ENCODE data around the gene LEMD1.
A peak's percentile ranks its signal among the peaks of the same experiment; 100 is the strongest.
"Not testable (repeated sequence)": the region's sequence is repeated elsewhere in the genome, so short reads cannot be mapped to it uniquely, and the experiment has no call there.

LEMD1 gene

DNA sequence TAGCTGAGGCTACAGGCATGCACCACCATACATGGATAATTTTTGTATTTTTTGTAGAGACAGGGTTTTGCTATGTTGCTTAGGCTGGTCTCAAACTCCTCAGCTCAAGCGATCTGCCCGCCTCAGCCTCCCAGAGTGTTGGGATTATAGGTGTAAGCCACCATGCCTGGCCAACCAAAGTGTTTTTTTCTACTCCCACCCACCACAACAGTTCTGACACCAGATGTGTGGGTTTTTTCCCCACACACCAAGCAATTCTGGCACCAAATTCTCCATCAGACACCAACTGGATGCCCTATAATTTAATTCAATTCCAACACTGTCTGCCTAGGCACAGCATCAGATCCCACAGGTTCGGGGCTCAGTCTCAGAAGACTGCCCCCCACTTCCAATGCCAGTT lies 44.5 kb downstream of the LEMD1 start:
- no peak for DNase-seq

DNA sequence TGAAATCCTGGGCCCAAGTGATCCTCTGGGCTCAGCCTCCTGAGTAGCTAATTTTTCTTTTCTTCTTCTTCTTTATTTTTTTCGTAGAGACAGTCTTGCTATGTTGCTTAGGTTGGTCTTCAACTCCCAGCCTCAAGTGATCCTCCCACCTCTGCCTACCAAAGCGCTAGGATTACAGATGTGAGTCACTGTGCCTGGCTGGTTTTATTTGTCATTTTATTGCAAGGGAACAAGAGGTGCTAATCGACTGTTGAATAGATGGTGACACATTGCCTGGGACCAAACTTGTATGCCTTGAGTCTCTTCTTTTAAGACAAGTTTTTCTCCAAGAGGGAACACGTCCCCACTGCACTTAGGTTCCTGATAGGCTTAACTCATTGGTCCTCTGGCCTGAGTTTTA lies 45.1 kb downstream of the LEMD1 start:
- DNase-seq: no peak

DNA sequence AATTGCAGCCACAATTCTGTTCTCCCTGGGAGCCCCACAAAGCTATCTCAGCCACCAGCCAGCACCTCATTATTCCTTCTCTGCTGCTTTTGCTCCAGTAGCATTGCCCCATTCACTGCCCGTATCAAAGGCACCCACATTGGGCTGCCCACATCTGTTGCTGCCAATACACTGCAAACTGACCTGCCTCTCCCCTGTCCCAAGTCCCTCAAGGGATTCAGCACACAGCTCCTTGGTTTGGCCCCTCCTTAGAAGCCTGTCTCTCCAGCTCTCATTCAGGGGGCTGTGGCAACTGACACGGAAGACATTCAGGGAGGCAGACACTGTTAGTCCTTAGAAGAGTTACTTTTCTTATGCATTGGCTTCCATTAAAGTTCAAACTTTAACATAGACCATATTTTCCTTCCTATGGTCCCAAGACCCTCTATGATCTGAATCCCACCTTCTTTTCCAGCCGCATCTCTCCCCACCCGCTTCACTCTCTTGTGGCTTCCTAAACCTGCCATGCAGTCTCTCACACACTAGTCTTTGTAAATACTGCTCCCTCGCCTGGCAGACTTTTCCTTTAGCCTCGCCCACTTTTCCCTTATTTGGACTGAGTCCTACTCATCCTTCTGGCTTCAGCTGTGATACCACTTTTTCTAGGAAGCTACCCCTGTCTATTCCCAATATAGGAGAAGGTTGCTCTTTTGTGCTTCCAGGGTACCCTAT lies 45.9 kb downstream of the LEMD1 start:
- no peak for DNase-seq

DNA sequence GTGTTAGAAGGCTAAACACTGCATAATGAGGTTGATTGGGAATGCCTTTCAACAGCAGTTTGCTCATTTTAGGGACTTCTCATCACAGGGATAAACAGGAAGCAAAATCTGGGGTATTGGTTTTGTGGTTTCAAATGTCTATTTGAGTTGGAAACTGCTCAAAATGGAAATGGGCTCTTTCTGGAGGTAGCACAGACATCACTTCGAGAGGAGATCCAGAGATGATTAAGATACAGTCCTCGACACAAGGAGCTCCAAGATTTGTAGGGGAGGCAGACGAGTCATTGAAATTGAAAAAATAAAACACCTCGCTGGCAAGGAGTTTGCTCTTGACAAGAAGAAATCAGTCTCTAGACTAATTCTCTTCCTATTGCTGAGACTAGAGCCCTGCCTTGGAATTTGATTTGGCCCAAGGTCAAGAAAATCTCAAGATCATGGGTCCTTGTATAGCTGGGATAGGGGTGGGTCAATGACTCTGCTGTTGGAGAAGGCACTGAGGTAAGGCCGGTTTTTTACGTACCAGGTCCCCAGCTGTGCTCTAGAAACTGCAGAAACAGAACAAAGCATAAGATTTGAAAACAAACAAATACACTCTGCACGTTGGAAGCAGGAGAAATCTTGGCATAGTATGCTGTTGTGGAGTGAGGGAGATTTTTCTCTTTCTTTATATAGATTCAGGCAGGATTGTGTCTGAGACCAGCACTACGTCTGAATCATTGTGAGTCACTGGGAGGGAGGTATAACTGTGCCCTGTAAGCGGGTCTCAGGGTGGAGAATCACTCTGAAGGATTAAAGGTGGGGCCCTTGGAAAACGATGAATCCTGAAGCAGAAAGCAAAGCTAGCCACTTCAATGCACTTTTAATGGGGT lies 47.4 kb downstream of the LEMD1 start:
- DNase-seq: no peak

DNA sequence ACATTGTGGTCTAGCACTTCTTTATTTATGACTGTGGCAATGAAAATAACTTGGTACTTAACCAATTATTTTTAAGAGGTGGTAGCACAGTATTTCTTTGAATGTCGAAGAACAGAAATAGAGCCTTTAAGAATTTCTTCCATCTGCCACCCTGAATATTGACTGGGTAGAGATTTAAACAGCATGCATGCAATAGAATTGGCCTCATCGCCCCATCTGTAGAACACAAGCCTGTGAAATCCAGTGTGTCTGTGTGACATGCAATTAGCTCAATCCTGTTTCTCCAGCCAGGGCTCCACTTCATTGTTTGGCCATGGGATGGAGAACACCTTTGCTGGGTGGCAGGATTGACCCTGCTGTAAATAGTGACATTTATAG lies 48.1 kb downstream of the LEMD1 start:
- no peak for DNase-seq

DNA sequence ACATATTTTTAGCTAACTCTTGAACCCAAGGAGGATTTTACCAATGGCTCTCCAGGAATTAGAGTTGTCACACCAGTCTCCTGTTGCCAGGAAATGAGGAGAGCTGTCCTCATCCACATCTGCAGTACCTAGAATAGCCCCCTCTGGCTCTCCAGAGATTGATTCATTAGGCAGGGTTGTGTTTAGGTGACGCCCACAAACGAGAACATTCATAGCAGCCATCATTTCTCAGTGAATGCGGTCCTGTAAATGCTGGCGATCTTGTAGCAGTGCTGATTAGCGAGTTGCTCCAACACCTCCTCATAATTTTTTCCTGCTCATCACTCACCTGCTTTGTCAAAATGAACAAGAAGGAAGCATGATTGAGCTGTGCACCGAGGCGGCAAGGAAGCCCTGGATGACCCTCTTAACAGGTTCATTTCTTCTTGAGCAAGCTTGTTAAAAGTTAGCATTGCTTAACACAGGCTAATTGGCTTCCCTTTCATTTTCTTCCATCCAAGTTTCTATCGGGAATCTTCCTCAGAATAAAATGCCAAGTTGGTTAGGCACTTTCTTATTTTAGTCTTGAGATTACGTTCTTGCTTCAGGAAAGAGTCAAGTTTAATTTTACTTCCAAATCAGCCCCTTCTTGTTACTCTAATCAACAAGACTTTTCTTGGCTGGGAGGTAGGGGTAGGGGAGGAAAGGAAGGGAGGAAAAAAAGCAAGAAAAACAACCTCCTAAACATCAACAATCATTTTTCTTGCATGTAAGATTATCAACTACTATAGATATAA lies 48.6 kb downstream of the LEMD1 start:
- DNase-seq: no peak

DNA sequence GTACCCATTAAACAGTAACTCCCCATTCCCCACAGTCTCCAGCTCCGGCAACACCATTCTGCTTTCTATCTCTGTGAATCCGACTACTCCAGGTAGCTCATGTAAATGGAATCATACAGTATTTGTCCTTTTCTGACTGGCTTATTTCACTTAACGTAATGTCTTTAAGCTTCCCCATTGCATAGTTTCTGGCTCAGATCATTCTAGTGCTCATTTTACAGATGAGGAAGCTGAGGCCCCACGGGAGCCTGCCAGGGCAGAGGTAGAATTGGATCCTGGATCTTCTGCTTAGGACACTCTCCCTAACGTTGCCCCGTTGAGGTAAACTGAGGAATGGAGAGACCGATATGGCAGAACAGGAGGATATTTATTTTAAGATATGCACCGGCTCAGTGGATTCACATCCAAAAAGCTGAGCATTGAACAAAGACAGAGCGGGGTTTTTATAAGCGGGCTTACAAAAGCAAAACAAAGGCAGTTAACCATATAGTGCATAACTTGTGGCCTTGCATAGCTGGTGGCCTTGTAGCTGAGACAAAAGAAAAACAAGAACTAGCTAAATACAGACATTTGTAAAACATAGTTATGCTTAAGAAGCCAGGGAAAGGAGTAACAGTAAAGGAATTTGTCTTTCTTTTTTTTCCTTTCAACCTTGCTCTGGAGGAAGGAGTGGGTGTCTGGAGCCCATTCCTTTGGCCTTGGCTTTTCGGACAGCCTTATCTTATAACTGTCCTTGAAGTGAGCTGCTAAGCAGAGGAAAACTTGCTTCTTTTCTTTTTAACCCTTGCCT lies 49.8 kb downstream of the LEMD1 start:
- DNase-seq: no peak

DNA sequence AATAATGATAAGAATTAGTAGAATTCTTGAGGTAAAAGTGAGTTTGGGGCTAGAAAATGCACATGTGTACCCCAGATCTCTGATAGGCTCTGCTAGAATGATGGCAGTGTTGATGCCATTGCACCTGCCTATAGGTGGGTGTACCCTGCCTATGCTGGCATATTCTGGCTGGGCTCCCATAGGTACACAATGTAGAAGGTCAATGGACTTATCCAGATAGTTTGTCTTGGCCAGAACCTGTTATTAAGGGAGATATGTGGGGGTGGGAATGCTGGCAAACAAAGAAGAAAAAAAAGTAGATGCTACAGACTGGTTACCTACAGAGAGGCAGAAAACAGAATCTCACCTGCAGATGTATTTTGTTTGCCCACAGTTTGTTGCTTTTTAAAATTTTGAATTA lies 51.1 kb downstream of the LEMD1 start:
- no peak for DNase-seq

DNA sequence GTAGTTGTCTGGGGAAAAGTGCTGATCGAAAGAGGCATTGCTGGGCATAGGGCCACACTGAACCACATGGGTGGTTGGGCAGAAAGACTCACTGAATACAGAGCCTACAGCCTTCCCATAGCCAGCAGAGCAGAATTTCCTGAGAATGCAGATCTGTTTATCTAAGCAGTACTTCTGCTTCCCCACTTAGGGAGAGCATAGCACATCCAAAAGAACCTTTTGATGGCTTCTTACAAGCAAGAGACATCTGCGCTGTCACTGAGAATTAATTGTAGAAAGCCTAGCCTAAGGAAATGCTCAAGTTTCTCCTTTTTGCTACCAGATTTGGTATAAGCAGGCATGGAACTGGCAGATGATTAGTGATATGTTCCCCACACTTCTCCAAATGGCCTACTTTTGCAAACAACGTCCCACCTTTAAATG lies 52.1 kb downstream of the LEMD1 start:
- no peak for DNase-seq

DNA sequence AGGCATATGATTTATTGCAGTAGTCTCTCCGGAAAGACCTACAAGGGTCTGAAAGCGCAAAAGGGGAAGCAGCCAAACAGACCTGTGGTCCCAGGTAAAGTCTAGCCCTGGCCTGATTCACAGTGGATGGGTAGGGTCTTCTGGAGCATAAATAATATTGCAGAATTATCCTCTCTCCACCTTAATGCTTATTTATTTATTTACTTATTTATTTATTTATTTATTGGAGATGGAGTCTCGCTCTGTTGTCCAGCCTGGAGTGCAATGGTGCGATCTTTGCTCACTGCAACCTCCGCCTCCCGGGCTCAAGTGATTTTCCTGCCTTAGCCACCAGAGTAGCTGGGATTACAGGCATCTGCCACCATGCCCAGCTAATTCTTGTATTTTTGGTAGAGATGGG lies 53.4 kb downstream of the LEMD1 start:
- DNase-seq: no peak

DNA sequence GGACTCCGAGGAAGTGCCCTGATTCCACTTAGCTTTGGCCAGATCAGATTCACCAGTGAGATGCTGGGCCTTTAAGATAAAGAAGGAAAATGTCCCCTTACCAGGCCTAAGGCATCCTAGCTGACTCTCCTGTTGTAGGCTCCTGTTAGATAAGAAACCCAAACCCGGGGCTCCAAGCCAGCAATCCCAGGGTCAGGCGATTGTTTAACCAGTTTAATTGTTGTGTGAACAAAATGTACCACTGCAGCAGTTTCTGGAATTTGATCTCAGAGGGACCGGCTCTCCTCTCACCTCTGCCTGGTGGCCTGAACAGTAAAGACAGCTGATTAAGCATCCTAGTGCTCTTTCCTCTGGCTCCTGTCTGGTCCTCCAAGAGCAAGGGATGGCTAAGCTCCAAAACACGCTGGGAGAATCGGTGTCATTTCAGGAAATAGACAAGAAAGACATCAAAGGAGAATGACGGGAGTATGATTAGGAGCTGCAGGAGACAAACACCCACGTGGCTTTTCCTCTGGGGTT lies 55.9 kb downstream of the LEMD1 start:
- no peak for DNase-seq

DNA sequence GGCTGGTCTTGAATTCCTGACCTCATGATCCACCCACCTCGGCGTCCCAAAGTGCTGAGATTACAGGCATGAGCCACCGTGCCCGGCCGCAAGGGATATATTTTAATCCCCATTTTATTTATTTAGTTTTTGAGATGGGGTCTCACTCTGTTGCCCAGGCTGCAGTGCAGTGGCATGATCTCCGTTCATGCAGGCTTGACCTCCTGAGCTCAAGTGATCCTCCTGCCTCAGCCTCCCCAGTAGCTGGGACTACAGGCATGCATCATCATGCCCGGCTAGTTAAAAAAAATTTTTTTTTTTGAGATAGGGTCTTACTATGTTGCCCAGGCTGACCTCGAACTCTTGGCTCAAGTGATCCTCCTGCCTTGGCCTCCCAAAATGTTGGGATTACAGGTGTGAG lies 56.8 kb downstream of the LEMD1 start:
- DNase-seq: not testable (repeated sequence)

DNA sequence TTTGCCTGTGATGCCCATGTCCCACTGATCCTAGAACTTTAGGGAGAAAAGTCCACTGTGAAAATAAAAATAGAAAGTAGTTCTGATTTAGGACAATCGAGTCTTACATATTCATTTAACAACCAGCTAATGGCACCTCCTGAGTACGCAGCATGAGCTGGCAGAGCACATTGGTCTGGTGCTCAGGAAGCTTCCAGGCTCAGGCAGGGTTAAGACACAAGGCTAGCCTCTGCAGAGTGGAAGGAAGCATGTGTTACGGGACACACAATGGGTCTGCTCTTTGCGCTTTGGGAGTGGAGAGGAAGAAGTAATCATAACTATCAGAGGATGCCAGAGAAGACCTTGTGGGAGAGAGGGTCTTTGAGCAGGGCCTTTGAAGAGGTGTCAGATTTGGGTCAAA lies 61.0 kb downstream of the LEMD1 start:
- no peak for DNase-seq

DNA sequence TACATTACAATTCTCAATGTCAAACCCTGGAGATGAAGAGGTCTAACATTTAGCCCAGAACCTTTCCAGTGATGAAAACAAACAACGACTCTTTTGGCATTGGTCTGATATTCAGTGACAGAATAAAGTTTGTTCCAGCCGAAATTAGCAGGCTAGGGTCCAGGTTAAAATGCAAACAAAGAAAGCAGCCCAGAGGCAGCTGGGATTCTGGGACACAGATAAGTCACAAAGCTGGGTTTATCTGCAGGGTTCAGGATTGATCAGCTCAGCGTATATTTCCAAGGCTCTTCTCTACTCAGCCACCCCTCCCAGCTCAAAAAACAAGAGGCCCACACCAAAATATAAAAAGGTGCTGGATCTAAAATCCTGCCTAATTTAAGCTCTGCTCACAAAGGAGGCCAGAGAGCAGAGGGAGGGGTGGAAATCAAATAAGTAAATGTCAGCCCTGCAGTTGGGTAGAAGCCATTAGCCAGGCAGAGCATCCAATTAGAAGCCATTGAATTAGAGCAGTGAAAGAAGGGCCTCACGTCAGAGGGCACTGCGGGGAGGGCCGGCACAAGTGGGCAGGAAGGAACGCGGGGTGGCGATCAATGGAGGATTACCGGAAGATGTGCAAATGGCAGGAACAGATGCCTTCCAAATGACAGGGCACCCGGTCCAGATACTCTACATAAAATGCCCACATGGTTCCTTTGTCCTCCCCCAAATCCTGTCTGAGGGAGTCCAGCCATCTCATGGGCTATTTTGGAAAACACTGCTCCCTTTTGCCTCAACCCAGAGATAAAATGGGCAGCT lies 61.9 kb downstream of the LEMD1 start:
- DNase-seq: no peak

DNA sequence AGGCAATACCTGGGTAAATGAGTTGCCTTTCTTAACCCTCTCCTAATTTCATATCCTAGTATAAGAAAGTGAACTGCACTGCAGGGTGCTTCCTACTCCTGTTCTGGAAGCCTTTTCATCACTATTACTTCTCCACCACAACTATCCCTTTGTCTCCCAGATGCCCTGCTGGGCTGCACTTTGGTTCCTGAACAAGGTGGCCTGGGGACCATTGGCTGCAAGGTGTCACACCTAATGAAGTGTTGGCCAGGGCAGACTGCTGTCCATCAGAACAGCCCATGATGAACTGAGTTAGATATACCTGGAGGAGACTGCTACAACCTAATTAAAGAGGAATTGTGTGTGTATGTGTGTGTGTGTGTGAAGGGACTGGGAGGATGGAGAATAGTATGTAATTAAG lies 63.3 kb downstream of the LEMD1 start:
- DNase-seq: no peak

DNA sequence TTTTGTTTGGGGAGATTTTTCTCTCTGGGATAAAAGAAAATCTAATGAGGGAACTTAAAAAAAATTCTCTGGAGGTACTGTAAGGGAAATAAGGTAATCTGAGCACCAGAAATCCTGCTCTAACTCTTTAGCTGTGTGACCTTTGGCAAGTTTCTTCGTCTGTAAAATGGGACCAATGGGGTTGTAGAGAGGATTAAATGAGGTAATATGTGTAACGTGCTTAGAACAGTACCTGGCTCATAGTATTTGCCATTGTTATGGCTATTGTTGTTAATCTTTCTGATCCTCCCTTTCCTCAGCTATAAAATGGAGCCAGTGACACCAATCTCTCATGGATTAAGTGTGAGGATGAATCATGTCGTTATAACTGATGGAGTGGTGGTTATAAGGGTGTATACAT lies 64.3 kb downstream of the LEMD1 start:
- DNase-seq: no peak

DNA sequence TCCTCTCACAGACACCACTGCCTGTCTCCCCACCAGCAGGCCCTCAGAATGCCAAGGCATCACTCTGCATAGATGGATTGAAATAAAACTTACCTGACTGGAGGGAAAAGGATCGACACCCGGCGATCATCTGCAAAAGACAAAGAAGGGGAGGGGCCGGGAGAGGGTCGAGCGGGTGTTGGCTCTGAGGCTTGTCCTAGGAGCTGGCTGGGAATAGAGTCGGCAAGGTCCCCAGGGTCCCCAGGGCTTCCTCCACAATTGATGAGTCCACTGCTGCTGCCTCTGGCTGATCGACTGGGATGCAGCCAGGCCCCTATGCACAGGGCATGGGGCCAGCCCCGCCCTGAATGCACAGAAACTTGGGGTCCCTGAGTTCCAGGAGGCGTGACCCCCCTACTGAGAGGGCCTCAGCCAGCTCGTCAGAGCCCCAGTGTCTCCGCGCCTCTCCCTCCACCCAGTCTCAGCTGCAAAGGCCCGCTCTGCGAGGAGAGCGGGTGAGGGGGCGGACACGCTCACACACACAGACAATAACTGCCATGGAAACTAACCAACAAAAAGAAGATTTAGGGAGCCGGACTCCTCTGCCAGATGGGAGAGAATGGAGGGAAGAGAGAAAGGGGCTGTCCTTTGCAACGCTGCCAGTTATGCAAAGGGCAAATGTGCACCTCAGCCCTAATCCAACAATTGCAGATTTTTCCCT lies 65.3 kb downstream of the LEMD1 start, which contains the start of gene KLHDC8A:
KLHDC8A (minus strand) TSS at position 483 of the 700 bp plus-strand sequence. CDS start 13,318 bp downstream, outside the sequence.
- no peak for DNase-seq

DNA sequence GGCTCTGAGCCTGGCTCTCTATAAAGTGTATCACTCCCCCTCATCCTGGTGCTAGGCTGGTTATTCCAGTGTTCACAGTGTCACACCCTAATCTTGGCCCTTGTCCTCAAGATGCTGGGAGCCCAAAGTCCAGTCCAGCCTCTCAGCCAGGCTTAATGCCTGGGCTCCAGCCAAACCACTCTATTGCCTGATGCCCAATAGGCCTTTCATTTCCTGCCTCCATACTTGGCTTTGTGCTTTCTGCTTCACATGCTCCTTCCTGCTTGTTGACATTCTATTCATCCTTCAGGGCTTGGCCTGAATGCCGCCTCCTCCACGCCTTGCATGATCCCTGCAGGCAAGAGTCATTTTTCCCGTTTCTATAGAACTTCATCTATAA lies 66.8 kb downstream of the LEMD1 start:
- DNase-seq: no peak

DNA sequence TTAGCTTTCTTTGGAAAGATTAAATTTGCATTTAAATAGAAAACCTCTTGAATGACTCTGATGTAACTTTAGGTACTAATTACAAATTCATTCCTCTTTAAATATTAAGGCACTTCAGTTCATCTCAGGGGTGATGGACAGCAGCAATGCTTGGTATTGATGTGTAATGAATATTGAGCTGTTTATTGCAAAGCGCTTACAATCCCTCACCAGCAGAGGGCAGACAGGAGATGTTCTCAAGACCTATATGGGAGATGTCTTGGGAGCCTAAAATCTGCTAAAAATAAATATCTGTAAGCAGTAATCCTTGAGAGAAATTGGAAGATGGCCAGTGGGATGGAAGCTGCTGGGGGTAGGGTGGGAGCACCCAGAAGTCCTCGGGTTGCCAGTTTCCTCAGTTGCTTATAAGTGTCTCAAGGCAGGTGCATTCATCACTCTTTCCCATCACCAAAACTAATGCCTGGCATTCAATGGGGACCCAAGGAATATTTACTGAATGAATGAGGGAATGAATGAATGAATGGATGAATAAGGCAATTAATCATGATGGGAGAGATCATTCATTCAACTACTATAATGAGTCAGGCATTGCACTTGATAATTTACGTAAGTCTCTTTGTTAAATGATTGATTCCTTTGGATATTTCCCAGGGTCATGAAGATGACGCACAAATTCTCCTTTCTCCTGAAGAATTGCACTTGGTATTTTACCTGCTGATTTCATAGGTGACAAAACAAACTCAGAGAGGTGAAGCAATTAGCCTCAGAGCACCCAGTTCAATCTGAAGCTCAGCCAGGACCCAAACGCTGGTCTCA lies 67.4 kb downstream of the LEMD1 start:
- peak; percentile 61 for DNase-seq

DNA sequence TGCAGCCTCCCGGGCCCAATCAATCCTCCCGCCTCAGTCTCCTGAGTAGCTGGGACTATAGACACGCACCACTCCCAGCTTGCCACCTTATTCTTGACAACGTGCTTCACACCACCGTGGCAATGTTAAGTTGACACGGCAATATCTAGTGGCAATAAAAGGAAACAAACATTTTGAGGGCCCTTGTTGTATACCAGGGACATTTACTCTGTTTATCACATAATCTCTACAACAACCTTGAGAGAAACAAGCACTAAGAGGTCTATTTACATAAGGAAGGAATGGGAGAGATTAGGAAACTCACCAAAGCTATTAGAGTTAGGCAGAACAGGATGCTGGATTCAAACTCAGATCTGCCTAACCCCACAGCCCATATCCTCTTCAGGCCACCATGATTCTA lies 68.2 kb downstream of the LEMD1 start:
- no peak for DNase-seq

Measured in activated CD4-positive, alpha-beta T cell treated with anti-CD3 and anti-CD28 coated beads, Interleukin-2, amount 50 U/mL, for 16 hours (primary cell).